GM18858 (cell line): ENCODE results near the gene ZNF532.

ENCODE experiments used
- ATAC-seq: cut with Tn5 transposase; IDR thresholded peaks from one replicate; pipeline ENCODE4 v1.9.1; 2021; ENCODE audit not compliant: unreplicated experiment

The ZNF532 gene

DNA sequence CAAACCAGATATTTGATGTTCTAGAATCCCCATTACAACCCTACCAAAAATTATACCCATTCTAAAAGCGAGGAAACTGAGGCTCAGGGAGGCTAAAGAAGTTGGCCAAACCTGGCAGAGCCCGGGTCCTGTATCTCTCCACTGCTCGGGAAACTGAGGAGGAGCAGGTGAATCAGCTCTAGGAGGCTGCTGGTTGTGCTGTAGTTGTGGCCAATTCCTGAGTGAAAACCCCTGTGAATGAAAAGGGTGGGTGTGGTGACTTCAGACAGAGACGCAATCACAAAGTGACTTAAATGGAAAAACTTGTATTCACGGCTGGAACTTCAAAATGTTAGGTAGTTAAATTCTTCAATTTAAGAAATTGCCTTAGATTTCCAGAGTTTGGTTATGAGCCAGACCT, 169.3 kb downstream of the ZNF532 start:
- ATAC-seq: no peak

DNA sequence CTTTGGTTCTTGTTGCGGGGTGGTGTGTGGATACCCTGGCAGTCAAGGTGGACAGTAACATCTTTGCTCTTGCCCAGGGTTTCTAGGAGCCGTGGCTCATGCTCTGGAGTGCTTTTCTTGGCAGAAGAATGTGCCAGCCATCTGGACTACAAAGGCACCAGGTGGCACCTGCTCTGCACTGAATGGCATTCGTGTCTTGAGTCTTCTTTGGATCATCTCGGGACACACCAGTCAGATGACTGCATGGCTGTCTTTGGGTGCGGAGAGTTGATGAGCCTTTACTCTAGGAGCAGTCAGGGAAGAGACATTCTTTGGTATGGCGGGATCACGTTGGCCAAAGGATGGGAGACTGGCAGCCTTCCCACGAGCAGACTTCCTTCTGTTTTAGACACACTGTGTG, 170.9 kb downstream of the ZNF532 start:
- no peak for ATAC-seq
